Body of pancreas (tissue), 4 donors: ENCODE results near the gene SOX11.

Experiments used
- POLR2A ChIP-seq, 3 donors: fragments of 450-650 bp; IDR thresholded peaks; one replicate each; pipeline ENCODE4 v1.6.1; 2016; ENCODE audit warnings: antibody characterized with exemption in 3 of 3, mild to moderate bottlenecking in 2 of 3
- TF ChIP-seq, protein P1 (sequence below), 7 experiments: fragments of 450-650 bp in 4 of 7; fragments of 200-600 bp in 3 of 7; sonication (generic) in 3 of 7; IDR thresholded peaks; one replicate each; pipeline ENCODE4 v1.5.1; 2016 to 2019; ENCODE audit warnings: antibody characterized with exemption in 7 of 7

DNA sequence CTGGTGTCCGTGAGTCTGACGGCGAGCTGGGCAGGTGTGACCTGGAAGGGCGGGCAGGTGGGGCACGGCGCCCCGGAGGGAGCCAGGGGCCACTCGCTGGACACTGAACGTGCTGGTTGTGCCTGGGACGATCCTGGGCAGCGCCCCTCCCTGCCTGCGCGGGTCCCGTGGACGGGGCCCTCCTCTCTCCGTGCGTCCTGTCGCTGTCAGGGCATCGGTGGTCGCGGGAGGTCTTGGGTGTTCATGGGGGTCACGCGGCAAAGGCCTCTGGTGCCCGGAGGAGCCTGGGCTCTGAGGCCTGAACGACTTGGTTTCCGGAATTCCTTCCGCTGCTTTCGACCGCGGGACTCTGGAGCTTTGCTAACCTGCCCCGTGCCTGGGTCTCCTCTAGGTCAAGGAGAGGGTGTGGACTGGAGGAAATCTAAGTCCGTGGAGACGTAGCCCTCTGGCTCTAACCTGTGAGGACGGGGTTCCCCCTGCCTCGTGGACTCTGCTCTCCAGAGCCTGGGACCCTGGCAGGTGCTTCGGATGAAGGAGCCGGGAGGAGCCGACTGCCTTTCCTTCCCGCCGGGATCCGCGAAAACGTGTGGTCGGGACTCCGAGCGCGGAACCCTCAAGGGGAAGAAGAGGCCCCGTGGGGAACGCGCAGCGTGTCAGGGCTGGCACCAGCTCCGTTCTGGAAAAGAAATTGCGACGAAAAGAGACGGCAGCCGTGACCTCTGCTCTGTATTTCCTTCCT is 14.7 kb downstream of the SOX11 start:
- TF ChIP-seq, protein P1, sequence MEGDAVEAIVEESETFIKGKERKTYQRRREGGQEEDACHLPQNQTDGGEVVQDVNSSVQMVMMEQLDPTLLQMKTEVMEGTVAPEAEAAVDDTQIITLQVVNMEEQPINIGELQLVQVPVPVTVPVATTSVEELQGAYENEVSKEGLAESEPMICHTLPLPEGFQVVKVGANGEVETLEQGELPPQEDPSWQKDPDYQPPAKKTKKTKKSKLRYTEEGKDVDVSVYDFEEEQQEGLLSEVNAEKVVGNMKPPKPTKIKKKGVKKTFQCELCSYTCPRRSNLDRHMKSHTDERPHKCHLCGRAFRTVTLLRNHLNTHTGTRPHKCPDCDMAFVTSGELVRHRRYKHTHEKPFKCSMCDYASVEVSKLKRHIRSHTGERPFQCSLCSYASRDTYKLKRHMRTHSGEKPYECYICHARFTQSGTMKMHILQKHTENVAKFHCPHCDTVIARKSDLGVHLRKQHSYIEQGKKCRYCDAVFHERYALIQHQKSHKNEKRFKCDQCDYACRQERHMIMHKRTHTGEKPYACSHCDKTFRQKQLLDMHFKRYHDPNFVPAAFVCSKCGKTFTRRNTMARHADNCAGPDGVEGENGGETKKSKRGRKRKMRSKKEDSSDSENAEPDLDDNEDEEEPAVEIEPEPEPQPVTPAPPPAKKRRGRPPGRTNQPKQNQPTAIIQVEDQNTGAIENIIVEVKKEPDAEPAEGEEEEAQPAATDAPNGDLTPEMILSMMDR (IDR thresholded peaks at IDR 0.05), result no peak
- TF ChIP-seq POLR2A (IDR thresholded peaks at IDR 0.05), result no peak
